ENCODE data around the gene ZNF709.
"Not testable (repeated sequence)": the region's sequence is repeated elsewhere in the genome, so short reads cannot be mapped to it uniquely, and the experiment has no call there.

ZNF709 gene

DNA sequence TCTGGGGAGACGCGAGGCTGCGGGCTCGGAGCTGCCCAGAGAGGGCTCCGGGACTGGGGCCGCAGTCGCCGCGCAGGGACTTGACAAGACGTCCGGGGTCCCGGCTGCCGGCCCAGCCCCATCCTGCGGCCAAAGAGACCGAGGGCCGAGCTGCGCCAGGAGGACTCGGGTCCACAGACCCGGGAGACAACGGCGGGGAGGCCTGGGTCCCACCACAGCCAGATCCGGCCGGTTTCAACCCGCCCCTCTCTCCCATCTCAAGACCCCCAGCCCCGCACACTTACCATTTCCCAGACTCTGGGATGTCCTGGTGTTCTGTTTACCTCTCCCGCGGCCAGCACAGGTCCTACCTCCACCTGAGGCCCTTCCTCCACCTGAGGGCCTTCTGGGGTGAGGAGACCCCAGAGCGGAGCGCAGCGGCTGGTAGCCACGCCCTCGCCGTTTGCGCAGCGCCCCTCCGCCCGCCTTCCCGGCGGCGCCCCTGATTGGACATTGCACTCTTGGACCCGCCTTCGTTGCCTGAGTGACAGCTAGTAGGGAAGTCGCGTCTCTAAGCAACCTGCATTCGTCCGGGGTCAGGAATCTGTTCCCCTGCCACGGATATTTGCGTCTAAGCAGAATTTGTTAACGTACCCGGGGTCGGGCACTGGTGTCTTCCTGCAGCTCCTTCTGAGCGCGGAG is at the start of gene ZNF709:
TSS of gene ZNF709 (minus strand) at position 446 of the 681 bp plus-strand sequence. CDS start at position 287, 159 bp downstream.
- peak; percentile 85 to 98 (median 94) for DNase-seq
- intact Hi-C loops (cut with DNase I): no loop called here

DNA sequence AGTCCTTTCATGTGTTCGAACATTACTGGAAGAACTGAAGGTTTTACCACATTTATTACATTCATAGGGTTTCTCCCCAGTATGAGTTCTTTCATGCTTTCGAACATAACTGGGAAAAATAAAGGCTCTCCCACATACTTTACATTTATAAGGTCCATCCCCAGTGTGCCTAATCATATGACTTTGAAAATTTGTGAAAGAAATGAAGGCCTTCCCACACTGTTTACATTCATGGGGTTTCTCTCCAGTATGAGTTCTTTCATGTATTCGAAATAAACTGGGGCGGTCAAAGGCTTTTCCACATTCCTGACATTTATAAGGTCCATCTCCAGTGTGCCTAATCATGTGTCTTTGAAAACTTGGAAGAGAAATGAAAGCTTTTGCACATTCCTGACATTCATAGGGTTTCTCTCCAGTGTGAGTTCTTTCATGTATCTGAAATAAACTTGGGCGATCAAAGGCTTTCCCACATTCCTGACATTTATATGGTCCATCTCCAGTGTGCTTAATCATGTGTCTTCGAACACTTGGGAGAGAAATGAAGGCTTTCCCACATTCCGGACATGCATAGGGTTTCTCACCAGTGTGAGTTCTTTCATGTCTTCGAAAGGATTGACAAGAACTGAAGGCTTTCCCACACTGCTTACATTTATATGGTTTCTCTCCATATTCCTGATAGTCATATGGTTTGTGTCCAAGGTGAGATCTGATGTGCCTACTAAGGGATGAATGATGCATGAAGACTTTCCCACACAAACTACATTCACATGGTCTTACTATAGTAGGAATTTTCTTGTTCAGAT is 42.6 kb upstream of the ZNF709 start:
- intact Hi-C loops (cut with DNase I): no loop called here

DNA sequence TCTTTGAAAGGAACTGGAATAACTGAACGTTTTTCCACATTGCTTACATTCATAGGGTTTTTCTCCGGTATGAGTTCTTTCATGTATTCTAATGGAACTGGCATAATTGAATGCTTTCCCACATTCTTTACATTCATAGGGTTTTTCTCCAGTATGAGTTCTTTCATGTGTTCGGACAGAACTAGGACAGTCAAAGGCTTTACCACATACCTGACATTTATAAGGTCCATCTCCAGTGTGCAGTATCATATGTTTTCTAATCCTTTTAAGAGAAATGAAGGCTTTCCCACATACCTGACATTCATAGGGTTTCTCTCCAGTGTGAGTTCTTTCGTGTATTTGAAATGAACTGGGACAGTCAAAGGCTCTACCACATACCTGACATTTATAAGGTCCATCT is 41.9 kb upstream of the ZNF709 start:
- intact Hi-C loops (cut with DNase I): no loop called here
- DNase-seq: no peak

More for the DNA sequence above, 42.6 kb upstream of the ZNF709 start:
- DNase-seq: no peak

DNA sequence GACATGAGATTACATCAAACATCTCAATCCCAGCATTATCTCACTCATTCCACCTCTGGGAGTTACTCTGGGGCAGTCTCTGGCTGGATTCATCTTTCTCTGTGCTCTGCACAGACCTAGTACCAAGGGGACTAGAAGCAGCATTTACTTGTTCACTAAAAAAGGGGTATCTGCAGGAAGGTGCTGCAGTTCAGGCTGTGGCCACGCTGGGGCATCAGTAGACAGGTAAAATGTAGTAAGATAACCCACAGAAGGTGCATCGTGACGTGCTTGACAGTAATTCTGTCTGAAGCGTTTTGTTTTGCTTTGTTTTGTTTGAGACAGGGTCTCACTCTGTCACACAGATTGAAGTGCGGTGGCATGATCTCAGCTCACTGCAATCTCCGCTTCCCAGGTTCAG is 37.4 kb upstream of the ZNF709 start:
- peak in 1 of 42 donors; percentile 22 for DNase-seq
- intact Hi-C loops (cut with DNase I): no loop called here

GRCh38 chr19:12513531-12514061 is 29.0 kb upstream of the ZNF709 start:
- intact Hi-C loops (cut with DNase I): no loop called here

DNA sequence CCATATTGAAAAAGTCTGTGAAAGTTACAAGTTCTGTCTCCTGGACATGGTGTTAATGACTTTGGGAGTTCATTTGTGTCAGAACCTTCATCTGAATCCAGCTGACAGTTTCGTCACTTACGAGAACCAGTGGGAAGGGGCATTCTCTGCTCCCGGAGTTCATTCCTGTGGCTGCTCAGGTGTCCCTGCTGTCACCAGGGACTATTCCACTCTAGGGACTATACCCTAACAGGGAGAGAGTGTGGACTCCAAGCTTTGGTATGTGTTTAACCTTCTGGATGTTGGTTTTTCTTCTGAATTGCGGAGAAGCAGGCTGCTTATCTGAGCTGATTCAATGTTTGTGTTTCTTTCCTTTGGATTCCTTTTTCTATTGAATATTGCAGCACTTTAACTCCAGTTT is 12.4 kb upstream of the ZNF709 start:
- DNase-seq: no peak
- intact Hi-C loops (cut with DNase I): loop anchor here (5.0 kb wide), 1 partner anchor 55 kb away; the partner anchor contains the start of gene ZNF564

More at GRCh38 chr19:12513531-12514061, 29.0 kb upstream of the ZNF709 start:
- peak; percentile 47 to 92 (median 82) for DNase-seq

- no peak for DNase-seq
Observed at GRCh38 chr19:12496480-12496879, 11.9 kb upstream of the ZNF709 start.

GRCh38 chr19:12495002-12495802 is 10.6 kb upstream of the ZNF709 start:
- peak; percentile 94 to 99 (median 97) for DNase-seq
- intact Hi-C loops (cut with DNase I): loop anchor here (5.0 kb wide), 1 partner anchor 57 kb away; the partner anchor contains the start of gene ZNF564

More at GRCh38 chr19:12496480-12496879, 11.9 kb upstream of the ZNF709 start:
- intact Hi-C loops (cut with DNase I): loop anchor here (5.0 kb wide), 1 partner anchor 56 kb away; the partner anchor contains the start of gene ZNF564

DNA sequence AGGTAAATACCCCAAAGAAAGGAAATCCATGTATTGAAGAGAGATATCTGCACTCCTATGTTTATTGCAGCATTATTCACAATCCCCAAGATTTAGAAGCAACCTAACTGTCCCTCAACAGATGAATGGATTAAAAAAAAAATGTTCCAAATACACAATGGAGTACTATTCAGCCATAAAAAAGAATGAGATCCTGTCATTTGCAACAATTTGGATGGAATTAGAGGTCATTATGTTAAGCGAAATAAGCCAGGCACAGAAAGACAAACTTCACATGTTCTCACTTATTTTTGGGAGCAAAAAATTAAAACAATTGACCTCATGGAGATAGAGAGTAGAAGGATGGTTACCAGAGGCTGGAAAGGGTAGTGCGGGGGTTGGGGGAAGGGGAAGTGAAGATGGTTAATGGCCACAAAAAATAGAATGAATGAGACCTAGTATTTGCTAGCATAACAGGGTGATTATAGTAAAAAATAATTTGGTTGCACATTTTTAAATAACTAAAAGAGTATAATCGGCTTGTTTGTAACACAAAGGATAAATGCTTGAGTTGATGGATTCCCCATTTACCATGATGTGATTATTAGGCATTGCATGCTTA is 9.7 kb upstream of the ZNF709 start:
- intact Hi-C loops (cut with DNase I): no loop called here
- no peak for DNase-seq

- DNase-seq; intact Hi-C loops (cut with DNase I): not testable (repeated sequence)
Observed at GRCh38 chr19:12486265-12486783, 1.7 kb upstream of the ZNF709 start.

- no peak for DNase-seq
- intact Hi-C loops (cut with DNase I): no loop called here
Observed at GRCh38 chr19:12485571-12485970, 955 bp upstream of the ZNF709 start.

DNA sequence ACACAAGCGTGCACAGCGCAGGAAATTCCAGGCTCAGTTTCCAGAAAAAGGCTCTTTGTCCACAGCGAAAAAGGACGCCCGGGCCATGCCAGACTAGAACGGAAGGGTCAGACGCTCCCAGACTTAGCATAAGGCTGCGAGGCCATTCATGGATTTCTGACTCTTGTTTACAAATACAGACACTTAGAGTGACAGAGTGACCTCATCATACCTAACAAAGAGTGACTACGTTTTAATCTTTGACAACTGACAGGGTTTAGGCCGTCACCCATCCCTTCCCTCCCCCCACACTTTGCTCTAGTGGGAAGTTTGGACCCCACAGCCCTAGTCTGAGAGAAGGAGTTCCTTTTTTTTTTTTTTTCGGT is 418 bp upstream of the ZNF709 start:
- intact Hi-C loops (cut with DNase I): no loop called here
- DNase-seq: no peak

DNA sequence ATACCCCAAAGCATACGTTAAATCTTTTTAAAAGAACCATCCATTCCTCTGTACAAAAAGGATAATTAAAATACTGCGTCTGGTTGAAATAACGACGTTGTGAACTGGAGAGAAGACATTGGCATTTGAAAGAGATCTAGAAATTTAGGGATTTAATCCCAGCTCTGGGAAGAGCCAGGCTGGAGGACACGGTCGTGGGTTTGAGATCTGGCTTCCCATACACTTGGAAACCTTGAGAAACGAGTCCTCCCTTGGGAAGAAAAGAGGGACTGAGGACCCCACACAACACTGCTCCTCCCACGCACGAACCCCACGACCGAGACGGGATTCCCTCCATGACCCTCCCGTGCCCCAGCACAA is 625 bp downstream of the ZNF709 start:
- intact Hi-C loops (cut with DNase I): no loop called here
- peak in 1 of 42 donors; percentile 6 for DNase-seq

DNA sequence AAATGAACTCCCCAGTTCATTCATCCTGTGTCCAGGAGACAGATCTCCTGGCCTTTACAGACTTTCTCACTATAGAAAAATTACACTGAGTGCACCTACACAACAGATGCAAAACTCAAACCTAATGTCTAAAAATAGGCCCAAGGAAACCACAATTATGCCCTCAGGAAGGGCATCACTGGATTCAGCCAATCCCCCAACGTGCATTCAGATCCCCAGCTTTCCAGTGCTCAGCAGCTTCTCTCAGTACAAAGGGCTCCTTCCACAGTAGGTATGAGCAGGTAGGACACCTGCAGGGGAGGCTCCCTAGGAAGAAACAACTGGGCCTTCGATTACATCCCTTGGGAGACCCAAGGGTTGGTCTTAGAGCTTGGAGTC is 2.1 kb downstream of the ZNF709 start:
- intact Hi-C loops (cut with DNase I): no loop called here
- no peak for DNase-seq

DNA sequence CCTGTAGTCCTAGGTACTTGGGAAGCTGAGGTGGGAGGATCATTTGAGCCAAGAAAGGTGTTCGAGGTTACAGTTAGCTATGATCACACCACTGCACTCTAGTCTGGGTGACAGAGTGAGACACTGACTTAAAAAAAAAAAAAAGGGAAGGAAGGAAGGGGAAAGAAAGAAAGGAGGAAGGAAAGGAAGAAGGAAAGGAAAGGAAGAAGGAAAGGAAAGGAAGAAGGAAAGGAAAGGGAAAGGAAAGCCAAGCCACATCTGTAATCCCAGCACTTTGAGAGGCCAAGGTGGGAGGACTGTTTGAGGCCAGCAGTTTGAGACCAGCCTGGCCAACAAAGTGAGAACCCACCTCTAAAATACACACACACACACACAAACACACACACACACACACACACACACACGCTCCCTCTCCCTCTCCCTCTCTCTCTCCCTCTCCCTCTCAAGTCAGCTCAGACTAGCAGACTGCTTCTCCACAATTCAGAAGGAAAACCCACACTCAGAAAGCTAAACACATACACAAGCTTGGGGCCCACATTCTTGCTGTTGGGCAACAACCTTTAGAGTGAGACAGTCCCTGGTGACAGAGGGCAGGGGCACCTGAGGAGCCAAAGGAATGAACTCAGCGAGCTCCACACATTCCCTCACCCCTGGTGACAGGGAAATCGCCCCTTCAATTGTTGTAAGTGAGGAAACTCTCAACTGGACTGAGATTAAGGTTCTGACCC is 2.7 kb downstream of the ZNF709 start:
- no peak for DNase-seq
- intact Hi-C loops (cut with DNase I): no loop called here

DNA sequence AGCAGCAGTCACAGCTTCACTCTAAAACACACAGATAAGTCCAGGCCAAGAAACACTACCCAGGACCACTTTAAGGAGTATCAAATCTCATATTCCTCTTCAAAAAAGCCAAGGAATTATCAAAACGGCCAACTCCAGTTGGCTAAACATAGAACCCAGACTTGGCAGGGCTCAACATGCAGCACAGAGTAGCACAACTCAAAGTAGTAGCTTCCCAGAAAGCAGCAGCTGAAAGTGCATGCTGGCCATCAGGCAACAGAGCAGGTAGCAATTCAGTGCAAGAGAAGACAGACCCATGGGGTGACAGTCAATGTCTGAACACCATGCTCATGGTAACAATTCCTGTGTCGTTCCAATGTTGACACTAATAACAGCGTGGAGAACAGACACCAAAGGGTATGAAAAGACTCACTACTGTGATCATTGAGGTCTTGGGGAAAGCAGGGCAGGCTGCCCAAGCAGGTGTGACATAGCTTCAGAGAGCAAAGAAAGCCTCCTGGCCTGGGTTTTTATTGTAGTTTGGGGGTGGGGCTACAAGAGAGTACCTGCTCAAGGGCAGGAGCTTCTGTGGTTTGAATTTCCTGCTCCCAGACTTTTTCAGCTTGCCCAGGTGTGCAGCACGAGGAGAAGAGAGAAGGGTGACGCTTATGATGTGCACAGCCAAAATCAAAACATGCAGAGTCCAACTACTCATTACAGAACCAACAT is 6.2 kb downstream of the ZNF709 start:
- intact Hi-C loops (cut with DNase I): no loop called here
- DNase-seq: no peak

- DNase-seq; intact Hi-C loops (cut with DNase I): not testable (repeated sequence)
Observed at GRCh38 chr19:12467651-12468050, 17.0 kb downstream of the ZNF709 start.

Data from head of caudate nucleus (tissue), 42 donors.